ENCODE results near the gene SIPA1. TPM values are rescaled to one million over a fixed set of nuclear protein-coding genes. Genes with fewer than 3 reads are reported as not detected.

Gene SIPA1
- total RNA-seq, 2 experiments from 2014 or later = 172 to 180 TPM

DNA sequence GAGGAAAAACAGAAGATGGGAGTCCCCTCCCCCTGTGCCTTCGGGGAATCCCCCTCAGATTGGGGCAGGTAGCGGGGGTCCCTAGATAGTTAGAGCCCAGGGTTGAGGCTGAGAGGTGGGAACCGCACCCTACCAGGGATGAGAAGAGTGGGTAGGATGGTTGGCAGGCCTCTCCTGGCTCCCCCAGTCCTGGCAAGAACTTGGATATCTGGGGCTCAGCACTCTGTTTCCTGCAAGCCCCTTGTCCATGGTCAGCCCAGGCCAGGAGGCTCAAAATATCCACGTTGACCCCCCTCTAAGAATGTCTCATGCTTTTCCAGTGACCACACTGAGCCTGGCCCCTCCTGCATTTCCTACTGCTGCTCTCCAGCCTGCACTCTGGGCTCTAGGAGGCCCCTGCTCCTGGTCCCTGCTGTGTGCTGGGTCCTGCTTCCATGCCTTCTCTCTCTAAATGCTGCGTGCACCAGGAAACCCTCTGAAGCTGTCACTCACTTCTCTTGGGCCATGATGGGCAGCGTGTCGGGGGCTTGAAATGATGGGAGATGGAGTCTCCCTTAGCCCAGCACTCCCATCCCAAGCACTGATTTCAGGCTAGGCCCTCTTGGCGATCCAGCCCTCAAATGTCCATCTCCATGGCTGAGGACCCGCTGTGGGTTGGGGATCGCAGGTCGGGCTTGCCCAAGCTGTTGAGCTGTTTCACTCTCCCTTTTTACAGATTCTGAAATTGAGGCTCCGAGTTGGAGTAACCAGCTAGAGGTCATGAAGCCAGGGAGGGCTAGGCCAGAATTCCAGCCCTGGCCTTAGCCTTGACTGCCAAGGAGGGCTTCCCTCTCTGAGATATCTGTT is 25.9 kb upstream of the SIPA1 start:
- Mint-ChIP-seq H3K4me3 (peak overlapping the region; percentile 93), H3K9me3 (no peaks in the 10 kb centered on the region), H3K36me3 (ENCODE audit: low read depth) (peaks cover 35% of the 10 kb centered on the region), H3K27me3 (no peaks in the 10 kb centered on the region), H3K4me1 (ENCODE audit: low read depth) (peaks cover 44% of the 10 kb centered on the region), H3K27ac (peak overlapping the region; percentile 88)
- TF ChIP-seq, protein P1, sequence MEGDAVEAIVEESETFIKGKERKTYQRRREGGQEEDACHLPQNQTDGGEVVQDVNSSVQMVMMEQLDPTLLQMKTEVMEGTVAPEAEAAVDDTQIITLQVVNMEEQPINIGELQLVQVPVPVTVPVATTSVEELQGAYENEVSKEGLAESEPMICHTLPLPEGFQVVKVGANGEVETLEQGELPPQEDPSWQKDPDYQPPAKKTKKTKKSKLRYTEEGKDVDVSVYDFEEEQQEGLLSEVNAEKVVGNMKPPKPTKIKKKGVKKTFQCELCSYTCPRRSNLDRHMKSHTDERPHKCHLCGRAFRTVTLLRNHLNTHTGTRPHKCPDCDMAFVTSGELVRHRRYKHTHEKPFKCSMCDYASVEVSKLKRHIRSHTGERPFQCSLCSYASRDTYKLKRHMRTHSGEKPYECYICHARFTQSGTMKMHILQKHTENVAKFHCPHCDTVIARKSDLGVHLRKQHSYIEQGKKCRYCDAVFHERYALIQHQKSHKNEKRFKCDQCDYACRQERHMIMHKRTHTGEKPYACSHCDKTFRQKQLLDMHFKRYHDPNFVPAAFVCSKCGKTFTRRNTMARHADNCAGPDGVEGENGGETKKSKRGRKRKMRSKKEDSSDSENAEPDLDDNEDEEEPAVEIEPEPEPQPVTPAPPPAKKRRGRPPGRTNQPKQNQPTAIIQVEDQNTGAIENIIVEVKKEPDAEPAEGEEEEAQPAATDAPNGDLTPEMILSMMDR (IDR thresholded peaks at IDR 0.05) = no peak
- ATAC-seq (no peak), DNase-seq (no peak)
- intact Hi-C loops (cut with micrococcal nuclease) = no loop called here
- POLR2A ChIA-PET = interaction anchor here (1.2 to 5.2 kb wide), 5 partner anchors 17 to 113 kb away, joined by 3 to 30 read pairs (median 5); partner anchors contain the start of genes KCNK7 and MALAT1
- CTCF ChIA-PET = interaction anchor here (0.9 to 6.0 kb wide), 6 partner anchors 14 to 377 kb away, joined by 3 to 47 read pairs (median 5); partner anchors contain the start of genes EHBP1L1 and KCNK7

DNA sequence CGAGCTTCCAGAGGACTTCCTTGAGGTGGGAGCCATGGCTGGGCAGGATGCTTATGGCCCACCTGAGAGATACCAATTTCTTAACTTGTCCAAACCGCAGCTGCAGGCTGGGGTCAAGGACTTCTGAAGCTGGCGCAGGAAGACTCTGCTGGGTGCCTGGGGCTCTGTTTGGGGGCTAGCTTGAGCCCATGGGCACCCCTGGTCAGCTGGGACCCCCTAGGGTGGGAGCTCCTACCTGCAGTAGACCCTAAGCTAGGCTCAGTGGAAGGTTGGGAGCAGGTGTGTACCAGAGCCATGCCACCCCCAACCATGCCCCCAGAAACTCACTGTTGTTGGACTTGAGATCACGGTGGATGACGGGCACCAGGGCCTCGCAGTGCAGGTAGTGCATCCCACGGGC is 25.2 kb upstream of the SIPA1 start:
- CTCF ChIA-PET = interaction anchor here (0.9 to 6.0 kb wide), 6 partner anchors 13 to 41 kb away, joined by 3 to 47 read pairs (median 8); partner anchors contain the start of genes EHBP1L1, FAM89B, KCNK7 and ZNRD2
- TF ChIP-seq, protein P1 (IDR thresholded peaks at IDR 0.05) = no peak
- no peaks in the 10 kb centered on the region for H3K27me3 Mint-ChIP-seq
- H3K36me3 Mint-ChIP-seq (ENCODE audit: low read depth) = peaks cover 37% of the 10 kb centered on the region
- peak overlapping the region; percentile 88 for H3K27ac Mint-ChIP-seq
- peaks cover 50% of the 10 kb centered on the region for H3K4me1 Mint-ChIP-seq (ENCODE audit: low read depth)
- DNase-seq (no peak), ATAC-seq (no peak)
- POLR2A ChIA-PET = interaction anchor here (1.2 to 5.2 kb wide), 8 partner anchors 18 to 114 kb away, joined by 3 to 30 read pairs (median 4); partner anchors contain the start of genes KCNK7, MALAT1 and SIPA1
- H3K4me3 Mint-ChIP-seq = peak overlapping the region; percentile 93
- H3K9me3 Mint-ChIP-seq = no peaks in the 10 kb centered on the region
- intact Hi-C loops (cut with micrococcal nuclease) = no loop called here

DNA sequence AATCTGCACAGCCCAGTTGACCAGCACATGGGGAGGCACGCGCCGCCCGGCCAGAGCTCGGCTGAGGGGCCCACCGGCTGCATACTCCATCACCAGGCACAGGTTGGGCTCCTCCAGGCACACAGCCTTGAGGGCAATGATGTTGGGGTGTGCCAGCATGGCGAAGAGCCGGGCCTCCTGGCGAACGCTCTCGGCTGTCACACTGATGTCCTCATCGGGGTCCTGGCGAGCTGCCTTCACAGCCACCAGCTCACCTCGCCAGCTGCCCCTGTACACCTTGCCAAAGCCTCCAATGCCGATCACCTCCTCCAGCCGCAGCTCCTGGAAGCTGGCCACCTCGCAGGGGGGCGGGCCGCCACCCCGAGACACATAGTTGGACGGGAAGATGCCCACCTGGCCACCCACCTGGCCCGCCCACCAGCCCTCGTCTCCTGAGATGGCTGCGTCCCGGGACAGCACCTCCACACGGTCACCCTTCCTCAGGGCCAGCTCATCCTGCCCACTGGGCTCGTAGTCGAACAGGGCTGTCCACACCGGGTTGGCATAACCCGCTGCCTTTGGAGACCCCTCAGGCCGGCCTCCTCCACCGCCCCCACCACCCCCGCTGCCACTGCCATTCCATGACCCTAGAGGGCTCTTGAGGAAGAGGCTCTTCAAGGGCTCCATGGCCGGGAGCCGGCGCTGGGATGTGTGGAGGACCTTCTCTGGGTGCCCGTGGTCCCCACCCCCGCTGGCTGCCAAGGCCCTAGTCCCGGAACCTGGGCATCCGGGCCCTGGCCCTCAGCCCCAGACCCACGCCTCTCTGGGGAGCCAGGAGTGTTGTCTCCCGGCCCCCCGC is 24.6 kb upstream of the SIPA1 start:
- CTCF ChIA-PET = interaction anchor here (1.3 to 6.0 kb wide), 6 partner anchors 12 to 42 kb away, joined by 3 to 47 read pairs (median 8); partner anchors contain the start of genes EHBP1L1, FAM89B, KCNK7 and ZNRD2
- peaks cover 53% of the 10 kb centered on the region for H3K4me1 Mint-ChIP-seq (ENCODE audit: low read depth)
- intact Hi-C loops (cut with micrococcal nuclease) = no loop called here

DNA sequence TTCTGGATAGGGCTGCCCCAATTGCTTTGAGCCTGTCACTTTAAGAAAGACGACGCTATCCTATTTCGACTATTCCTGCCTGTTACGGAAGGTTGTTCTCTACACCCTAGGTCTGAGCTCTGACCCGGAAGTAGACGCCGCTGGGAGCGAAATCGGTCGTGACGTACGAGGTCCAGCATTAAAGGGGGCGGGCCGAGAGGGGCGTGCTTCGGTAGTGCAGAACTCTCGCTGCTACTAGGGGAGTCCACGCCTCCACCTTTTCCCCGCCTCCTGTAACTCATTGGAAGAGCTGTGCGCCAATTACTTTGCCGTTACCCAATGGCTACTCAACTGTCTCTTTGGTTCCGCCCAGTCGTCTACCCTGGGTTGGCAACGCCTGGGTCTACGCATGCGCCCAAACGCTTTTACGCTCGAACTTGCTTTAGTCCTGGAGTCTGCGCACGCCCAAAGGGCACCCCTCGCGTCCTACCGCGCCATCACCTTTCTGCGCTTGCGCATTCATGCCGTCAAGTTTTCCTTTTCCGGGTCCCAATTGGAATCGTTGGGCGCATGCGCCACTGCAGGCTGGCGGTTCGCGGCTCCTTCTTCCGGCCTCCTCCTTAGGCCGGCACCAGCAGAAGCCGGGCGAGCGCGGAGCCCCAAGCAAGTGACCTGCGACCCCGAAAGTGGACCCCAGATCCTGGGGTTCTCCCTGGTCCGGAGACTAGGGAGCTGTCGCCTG is 22.5 kb upstream of the SIPA1 start, which contains the start of gene PCNX3:
TSS of gene PCNX3 (plus strand) at position 548 of the 721 bp plus-strand sequence. CDS start 536 bp downstream, outside the sequence.
- POLR2A ChIA-PET = interaction anchor here (0.9 to 5.3 kb wide), 25 partner anchors 12 to 276 kb away, joined by 3 to 39 read pairs (median 5); partner anchors contain the start of genes KAT5, KCNK7, MALAT1 and MUS81
- TF ChIP-seq, protein P1 (IDR thresholded peaks at IDR 0.05) = no peak
- Mint-ChIP-seq H3K27me3 (no peaks in the 10 kb centered on the region), H3K9me3 (no peaks in the 10 kb centered on the region), H3K4me1 (ENCODE audit: low read depth) (peaks cover 45% of the 10 kb centered on the region), H3K36me3 (ENCODE audit: low read depth) (peaks cover 38% of the 10 kb centered on the region), H3K4me3 (peak within 1 kb of the TSS; percentile 93), H3K27ac (peak within 1 kb of the TSS; percentile 97)
- intact Hi-C loops (cut with micrococcal nuclease) = loop anchor here (2.0 kb wide), 1 partner anchor 41 kb away; no protein-coding TSS in a partner anchor
- ATAC-seq = peak; percentile 90
- CTCF ChIA-PET = interaction anchor here (1.0 to 3.4 kb wide), 12 partner anchors 10 to 275 kb away, joined by 3 to 25 read pairs (median 4); partner anchors contain the start of genes AP5B1, CCDC85B, EHBP1L1 and FAM89B
- DNase-seq = peak; percentile 100

More for the DNA sequence above, 24.6 kb upstream of the SIPA1 start:
- Mint-ChIP-seq H3K27ac (peak overlapping the region; percentile 78), H3K36me3 (ENCODE audit: low read depth) (peaks cover 33% of the 10 kb centered on the region), H3K27me3 (no peaks in the 10 kb centered on the region), H3K9me3 (no peaks in the 10 kb centered on the region), H3K4me3 (peak overlapping the region; percentile 93)
- TF ChIP-seq, protein P1 (IDR thresholded peaks at IDR 0.05) = no peak
- POLR2A ChIA-PET = interaction anchor here (1.2 to 5.2 kb wide), 10 partner anchors 19 to 115 kb away, joined by 3 to 30 read pairs (median 6); partner anchors contain the start of genes EHBP1L1, KCNK7, MALAT1 and SIPA1
- no peak for ATAC-seq
- no peak for DNase-seq

Measured in activated CD8-positive, alpha-beta T cell treated with anti-CD3 and anti-CD28 coated beads for 36 hours (primary cell).